Bronchial epithelial cell (primary cell): ENCODE measurements around the gene RANBP1. TPM values are rescaled to one million over a fixed set of nuclear protein-coding genes. Genes with fewer than 3 reads are reported as not detected.
A peak's percentile ranks its signal among the peaks of the same experiment; 100 is the strongest.

Source experiments
- DNase-seq: peaks from one replicate; pipeline ENCODE4 v3.0.0-alpha.2; 2010; ENCODE audit warnings: low read depth
- FAIRE-seq: peaks from 2 replicates; lab custom pipeline; 2011; peaks lifted over from hg19 to GRCh38; lab: Jason Lieb, UNC
- H3K27me3 ChIP-seq: 2 replicates; pipeline ENCODE4 v1.5.1; 2011; ENCODE audit warnings: low read length; ENCODE audit not compliant: control insufficient read depth, insufficient read depth
- H3K36me3 ChIP-seq: 2 replicates; pipeline ENCODE4 v1.5.1; 2011; ENCODE audit warnings: low read length; ENCODE audit not compliant: control insufficient read depth, insufficient read depth
- H3K4me3 ChIP-seq: 2 replicates; pipeline ENCODE4 v1.5.1; 2011; ENCODE audit warnings: mild to moderate bottlenecking, low read depth, low read length, control low read depth
- CTCF ChIP-seq: IDR thresholded peaks from 2 replicates; pipeline ENCODE4 v1.5.1; 2011; ENCODE audit warnings: mild to moderate bottlenecking, moderate library complexity, low read length, control low read depth, inconsistent platforms; ENCODE audit not compliant: insufficient read depth, severe bottlenecking
- total RNA-seq: library from RNA; depleted of rRNA; stranded (reverse); fragments of >200 nt; gene quantifications from 2 replicates; pipeline ENCODE4 v1.2.1, GENCODE V29; 2014

Gene RANBP1
- total RNA-seq, 1 donor from 2014 or later: 263 TPM

- Histone ChIP-seq H3K36me3 (peaks cover 26% of the 10 kb centered on the region), H3K4me3 (no peak overlapping the region), H3K27me3 (no peaks in the 10 kb centered on the region)
- no peak for DNase-seq
- FAIRE-seq: peak; percentile 7
- no peak for TF ChIP-seq CTCF
Measured at GRCh38 chr22:20083891-20084546, 31.9 kb upstream of the RANBP1 start.

- TF ChIP-seq CTCF: peak; percentile 59
- DNase-seq (peak; percentile 8), FAIRE-seq (no peak)
Measured at GRCh38 chr22:20084547-20085413, 31.1 kb upstream of the RANBP1 start.

GRCh38 chr22:20085651-20086050, 30.3 kb upstream of the RANBP1 start:
- Histone ChIP-seq H3K27me3 (no peaks in the 10 kb centered on the region), H3K4me3 (no peak overlapping the region), H3K36me3 (peaks cover 41% of the 10 kb centered on the region)
- DNase-seq: no peak
- TF ChIP-seq CTCF: no peak
- no peak for FAIRE-seq

More at GRCh38 chr22:20084547-20085413, 31.1 kb upstream of the RANBP1 start:
- H3K4me3 ChIP-seq: no peak overlapping the region
- no peaks in the 10 kb centered on the region for H3K27me3 ChIP-seq
- H3K36me3 ChIP-seq: peaks cover 33% of the 10 kb centered on the region

- no peak for DNase-seq
- H3K36me3 ChIP-seq: peaks cover 43% of the 10 kb centered on the region
- no peak for FAIRE-seq
- H3K27me3 ChIP-seq: no peaks in the 10 kb centered on the region
- no peak for TF ChIP-seq CTCF
- H3K4me3 ChIP-seq: no peak overlapping the region
Measured at GRCh38 chr22:20086101-20086599, 29.8 kb upstream of the RANBP1 start.

- Histone ChIP-seq H3K4me3 (no peak overlapping the region), H3K36me3 (peaks cover 45% of the 10 kb centered on the region), H3K27me3 (no peaks in the 10 kb centered on the region)
- DNase-seq (no peak), FAIRE-seq (no peak)
- no peak for TF ChIP-seq CTCF
Measured at GRCh38 chr22:20086763-20087162, 29.1 kb upstream of the RANBP1 start.
